Stimulated activated naive B cell treated with anti-CD40 and anti-IgM and Interleukin-4, amounts not matched to agents 10 μg/mL and 1 μg/mL and 100 μg/mL, for 72 hours (primary cell): Measurements from ENCODE around the gene CLNK.

Experiments
- ATAC-seq, 2 donors: fragments of 150-1000 bp; cut with Tn5 transposase; replicated peaks; 2 replicates each; pipeline ENCODE4 v1.10.0; 2021; ENCODE audit warnings: moderate library complexity in 1 of 2
- DNase-seq: peaks from one replicate; pipeline ENCODE4 v3.0.0; 2021
- H3K27ac Mint-ChIP-seq: one replicate; pipeline ENCODE4 v1.8.0; 2022; ENCODE audit warnings: mild to moderate bottlenecking, mixed read lengths
- H3K27me3 Mint-ChIP-seq, 2 donors: one replicate each; pipeline ENCODE4 v1.8.0; 2022; ENCODE audit warnings: mixed read lengths in 2 of 2
- H3K36me3 Mint-ChIP-seq, 2 donors: one replicate each; pipeline ENCODE4 v1.8.0; 2022; ENCODE audit warnings: mixed read lengths in 2 of 2, mild to moderate bottlenecking in 1 of 2
- H3K4me1 Mint-ChIP-seq, 2 donors: one replicate each; pipeline ENCODE4 v1.8.0; 2022; ENCODE audit warnings: mixed read lengths in 2 of 2, mild to moderate bottlenecking in 1 of 2
- H3K4me3 Mint-ChIP-seq, 2 donors: one replicate each; pipeline ENCODE4 v1.8.0; 2022; ENCODE audit warnings: mild to moderate bottlenecking in 2 of 2, mixed read lengths in 2 of 2, moderate library complexity in 1 of 2
- H3K9me3 Mint-ChIP-seq, 2 donors: one replicate each; pipeline ENCODE4 v1.8.0; 2022; ENCODE audit warnings: mixed read lengths in 2 of 2, mild to moderate bottlenecking in 1 of 2

The CLNK gene

GRCh38 chr4:10438924-10439323 lies 245.6 kb downstream of the CLNK start:
- peaks cover 39 to 55% of the 10 kb centered on the region in 2 donors for H3K36me3 Mint-ChIP-seq

GRCh38 chr4:10437735-10438134 lies 246.8 kb downstream of the CLNK start:
- H3K27me3 Mint-ChIP-seq: no peaks in the 10 kb centered on the region
- H3K4me1 Mint-ChIP-seq: peaks cover 3 to 7% of the 10 kb centered on the region in 2 donors
- no peak overlapping the region for H3K4me3 Mint-ChIP-seq
- ATAC-seq (no peak), DNase-seq (no peak)
- no peak overlapping the region for H3K27ac Mint-ChIP-seq
- peaks cover 6 to 9% of the 10 kb centered on the region in 2 donors for H3K9me3 Mint-ChIP-seq
- H3K36me3 Mint-ChIP-seq: peaks cover 28 to 44% of the 10 kb centered on the region in 2 donors

More at GRCh38 chr4:10438924-10439323, 245.6 kb downstream of the CLNK start:
- peaks cover 6 to 13% of the 10 kb centered on the region in 2 donors for H3K9me3 Mint-ChIP-seq
- no peaks in the 10 kb centered on the region for H3K27me3 Mint-ChIP-seq
- H3K4me3 Mint-ChIP-seq: no peak overlapping the region
- peaks cover 4 to 7% of the 10 kb centered on the region in 2 donors for H3K4me1 Mint-ChIP-seq
- peak in 1 of 2 donors; percentile 45 for ATAC-seq
- DNase-seq: no peak
- H3K27ac Mint-ChIP-seq: no peak overlapping the region
